ENCODE measurements around the gene AMOT.

The AMOT gene

DNA sequence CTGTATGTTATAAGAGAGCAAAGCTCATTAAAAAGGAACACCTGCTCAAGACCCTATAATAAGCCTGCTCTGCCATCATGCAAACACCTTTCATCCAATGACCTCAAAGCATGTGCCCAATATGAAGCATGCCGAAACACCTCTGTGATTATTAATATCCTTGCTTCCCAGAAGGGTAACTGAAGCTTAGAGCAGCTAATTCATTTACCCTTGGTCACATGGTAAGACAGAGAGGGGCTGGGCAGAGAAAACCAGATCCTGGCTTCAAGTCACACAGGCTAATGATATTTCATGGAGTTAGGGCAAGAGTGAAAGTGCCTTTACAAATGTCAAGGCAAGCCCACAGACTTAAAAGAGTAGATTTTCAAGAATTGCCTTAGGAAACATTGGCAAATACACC is 5.6 kb downstream of the AMOT start:
- no peak for DNase-seq

DNA sequence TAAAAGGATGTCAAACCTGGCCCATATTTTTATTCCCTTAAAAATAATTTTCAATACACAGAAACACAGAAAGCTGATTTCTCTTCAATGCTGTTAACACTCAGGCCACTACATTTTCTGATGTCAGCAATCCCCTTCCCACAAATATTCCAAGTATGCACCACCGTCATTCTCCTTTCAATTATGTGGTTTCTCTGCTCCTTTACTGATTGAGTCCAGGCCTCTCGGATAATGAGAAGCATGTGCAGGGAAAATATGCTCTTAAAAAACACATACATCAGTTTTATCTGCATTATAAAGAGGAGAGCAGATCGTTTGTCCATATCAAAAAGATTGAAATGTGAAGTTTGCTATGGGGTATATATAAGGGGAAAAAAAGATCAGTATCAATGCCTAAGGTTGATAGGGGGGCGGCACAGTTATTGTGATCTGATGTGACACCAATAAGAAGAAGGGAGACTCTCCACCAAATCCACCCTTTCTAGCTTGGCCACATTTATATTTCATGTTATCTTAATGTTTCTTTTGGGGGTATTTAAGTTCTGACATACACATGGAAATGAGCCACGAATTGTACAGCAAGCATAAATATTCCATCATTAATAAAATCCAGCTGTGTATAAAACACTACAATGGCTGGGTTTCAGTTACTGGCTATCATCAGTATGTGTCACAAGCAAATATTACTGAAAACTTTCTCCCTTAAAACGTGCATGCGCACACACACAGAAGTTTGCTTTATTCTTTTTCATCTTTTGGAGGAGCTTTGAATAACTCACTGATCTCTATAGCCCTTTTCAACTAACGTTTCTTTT is 6.4 kb downstream of the AMOT start:
- DNase-seq, result no peak

DNA sequence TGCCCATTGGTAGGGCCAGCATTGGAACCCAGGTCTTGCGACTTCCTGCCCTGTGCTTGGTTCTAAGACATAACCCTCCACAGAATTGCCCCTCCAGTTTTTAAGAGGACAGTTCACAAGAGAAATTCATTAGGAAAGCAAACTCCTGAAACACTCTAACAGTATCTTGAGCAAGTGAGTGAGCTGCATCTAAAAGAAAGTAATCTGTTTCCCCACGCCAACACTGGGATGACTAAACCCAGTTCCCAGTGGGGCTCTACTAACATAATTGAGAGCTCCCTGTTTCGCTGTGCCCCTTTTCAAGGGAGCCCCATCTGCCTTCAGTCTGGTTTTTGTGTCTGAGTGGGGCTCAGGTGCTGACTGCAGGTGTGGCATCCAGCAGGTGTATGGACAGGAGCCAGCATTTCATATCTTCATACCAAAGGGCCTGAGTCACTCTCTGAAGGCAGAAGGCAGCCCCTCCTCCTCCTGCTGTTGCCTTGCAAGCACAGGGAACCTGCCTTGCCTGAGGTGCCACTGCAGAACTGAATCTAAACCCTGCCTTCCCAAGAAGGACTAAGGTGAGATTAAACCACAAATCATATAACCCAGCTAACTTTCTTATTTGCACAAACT is 8.0 kb downstream of the AMOT start:
- no peak for DNase-seq

DNA sequence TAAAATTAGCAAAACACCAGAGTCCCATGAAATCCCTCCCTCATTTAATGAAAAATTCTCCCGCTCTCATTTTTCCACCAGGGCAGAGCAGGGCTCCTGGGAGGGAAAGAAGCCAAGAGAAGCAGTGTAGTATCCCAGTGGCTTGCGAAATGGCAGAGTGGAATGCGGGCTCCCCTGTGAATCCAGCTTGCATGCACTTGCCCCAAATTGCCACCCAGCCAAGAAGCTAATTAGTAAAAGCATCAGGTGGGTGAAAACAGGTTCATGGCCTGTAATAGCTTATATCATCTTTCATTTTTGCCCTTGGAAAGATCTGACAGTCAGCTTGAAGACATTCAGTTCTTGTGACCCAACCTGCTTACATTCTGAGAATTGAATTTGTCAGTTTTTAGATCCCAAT is 10.1 kb downstream of the AMOT start:
- no peak for DNase-seq

DNA sequence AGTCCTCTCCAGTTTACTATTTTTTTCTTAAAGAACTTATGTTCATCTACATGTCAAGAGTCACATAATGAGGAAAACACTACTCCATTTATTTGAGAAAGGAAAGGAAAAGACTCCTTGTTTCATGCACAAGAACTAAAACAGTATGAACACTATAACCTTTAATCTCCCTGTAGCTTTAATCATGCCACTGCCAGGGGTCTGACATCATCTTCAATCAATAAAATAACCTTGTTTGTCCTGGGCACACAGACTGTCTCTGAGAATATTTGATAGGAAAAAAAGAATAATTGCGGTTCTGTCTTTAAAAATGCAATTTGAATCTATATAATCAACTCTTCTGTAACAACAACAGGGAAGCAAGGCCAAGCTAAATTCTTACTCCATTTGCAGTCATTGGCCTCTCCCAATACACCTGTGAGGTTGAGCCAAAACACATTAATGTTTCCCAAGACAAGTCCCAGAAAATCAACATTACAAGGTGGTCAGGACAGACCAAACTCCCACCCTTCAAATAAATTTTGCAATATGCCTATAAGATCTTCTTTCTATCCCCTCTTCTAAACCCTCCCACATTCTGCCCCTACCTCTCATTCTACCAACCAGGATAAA is 13.2 kb downstream of the AMOT start:
- no peak for DNase-seq

DNA sequence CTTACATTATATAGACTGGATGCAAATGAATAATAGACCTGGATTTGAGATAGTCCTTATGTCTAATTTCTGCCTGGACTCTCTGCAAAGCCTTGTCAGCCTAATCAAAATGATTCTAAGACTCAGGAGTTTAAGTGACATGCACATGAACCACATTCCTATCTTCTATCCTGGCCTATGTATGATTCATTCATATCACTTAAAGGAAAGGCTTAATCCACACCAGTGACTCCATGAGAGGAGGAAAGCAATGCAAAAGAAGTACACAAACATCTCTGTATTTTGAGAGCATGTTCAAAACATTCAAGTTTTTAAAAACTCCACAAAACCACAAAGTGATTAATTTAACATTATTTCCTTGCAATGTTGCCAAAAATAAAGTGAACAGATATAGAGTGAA is 14.6 kb downstream of the AMOT start:
- DNase-seq, result no peak

DNA sequence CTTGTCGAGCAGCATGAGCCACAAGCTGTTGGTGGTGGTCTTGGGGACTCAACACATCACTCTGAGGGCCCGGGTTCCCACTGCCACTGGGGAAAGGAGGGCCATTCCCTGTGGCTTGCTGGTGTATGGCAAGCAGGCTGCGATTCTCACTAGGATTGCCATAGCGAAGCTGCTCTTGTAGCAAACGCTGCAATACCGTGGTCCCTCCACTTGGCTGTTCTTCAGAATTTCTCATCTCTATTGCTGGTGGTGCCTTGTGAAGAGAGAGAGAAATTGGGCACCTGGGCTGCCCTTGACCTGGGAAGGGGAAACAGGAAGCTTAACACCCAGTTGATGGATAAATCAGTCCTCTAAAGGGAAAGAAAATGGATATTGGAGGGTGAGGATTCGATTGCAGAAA is 17.7 kb downstream of the AMOT start:
- no peak for DNase-seq

DNA sequence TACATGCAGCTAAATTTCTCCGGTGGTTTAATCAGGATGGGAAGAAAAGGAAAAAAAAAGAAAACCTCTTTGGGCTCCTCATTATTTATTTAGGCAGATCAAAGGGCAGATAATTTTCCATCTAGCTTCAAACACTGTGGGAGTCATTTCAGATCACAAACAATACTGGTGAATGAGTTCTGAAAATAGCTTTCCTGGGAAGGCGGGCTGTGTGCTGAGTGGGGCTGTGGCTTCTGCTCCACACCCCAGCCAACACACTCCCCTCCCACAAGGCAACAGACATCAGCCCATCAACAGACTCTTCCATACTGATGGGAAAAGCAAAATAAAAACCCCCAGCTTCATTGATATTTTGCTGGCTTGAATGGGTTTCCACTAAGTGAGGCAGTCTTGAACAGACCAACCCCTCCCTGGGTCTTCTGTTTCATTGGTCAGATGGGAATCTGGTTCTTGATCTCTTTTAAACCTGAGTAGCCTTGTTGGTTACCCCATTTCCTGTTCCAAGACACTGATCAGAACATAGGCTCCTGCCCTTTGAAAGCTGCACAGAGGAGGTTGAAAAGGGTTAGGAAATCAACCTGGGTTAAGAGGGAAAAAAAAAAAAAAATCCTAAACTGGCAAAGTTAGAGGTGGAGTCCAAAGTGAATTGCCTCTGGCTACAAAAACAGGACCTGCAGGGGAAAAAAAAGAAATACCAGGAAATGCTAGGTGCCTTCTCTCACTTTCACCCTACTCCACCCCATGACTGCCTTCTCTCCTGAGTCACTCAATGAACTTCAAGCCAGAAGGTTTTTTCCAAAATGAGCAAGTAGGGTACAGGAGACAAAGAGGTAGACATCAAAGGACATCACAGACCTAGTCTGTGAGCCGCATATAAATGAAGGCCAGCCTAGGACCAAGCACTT is 20.0 kb downstream of the AMOT start:
- DNase-seq, result no peak

DNA sequence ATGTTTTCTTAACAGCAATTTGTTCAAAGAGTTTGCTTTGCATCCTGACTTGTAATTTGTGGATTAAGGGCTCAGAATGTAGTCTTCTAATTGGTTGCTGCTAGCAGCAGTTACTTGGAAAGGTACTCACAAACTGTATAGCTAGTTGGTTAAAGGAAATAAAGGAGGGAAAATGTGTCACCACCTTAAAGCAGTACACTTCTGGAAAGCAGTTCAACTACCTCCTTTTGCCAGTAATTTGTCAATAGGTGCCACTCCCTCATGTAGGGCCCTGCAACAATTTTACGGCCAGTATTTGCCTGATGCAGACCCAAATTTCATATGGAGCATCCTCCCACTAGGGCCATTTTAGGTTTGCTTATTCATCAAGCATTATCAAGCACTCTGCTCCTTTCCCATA is 20.8 kb downstream of the AMOT start:
- no peak for DNase-seq

DNA sequence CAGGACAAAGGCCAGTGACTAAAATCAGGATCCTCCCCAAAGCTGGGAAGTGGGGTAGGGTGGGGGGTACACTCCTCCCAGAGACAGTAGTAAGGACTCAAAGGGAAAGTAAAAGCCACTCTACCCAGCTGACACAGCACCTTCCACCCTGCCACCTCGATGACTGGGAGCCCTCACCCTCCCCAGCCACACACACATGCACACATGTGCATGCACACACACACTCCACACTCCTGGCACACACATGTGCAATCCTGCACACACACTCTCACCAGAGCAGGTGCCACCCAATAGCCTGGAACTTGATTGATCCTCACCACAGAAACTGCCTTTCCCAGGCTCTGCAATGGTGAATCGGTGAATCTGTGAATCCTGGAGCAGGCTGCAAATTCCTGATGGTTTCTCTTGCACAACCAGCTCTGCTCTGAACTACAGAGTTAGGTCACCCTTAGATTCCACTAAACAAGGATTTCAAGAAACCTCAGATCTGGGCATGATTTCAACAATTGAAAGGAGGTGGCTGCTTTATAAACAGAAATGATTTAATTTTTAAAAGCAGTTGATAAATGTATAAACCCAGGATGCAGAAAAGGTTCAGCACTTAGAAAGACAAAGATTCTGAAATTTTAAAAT is 21.5 kb downstream of the AMOT start:
- DNase-seq, result no peak

DNA sequence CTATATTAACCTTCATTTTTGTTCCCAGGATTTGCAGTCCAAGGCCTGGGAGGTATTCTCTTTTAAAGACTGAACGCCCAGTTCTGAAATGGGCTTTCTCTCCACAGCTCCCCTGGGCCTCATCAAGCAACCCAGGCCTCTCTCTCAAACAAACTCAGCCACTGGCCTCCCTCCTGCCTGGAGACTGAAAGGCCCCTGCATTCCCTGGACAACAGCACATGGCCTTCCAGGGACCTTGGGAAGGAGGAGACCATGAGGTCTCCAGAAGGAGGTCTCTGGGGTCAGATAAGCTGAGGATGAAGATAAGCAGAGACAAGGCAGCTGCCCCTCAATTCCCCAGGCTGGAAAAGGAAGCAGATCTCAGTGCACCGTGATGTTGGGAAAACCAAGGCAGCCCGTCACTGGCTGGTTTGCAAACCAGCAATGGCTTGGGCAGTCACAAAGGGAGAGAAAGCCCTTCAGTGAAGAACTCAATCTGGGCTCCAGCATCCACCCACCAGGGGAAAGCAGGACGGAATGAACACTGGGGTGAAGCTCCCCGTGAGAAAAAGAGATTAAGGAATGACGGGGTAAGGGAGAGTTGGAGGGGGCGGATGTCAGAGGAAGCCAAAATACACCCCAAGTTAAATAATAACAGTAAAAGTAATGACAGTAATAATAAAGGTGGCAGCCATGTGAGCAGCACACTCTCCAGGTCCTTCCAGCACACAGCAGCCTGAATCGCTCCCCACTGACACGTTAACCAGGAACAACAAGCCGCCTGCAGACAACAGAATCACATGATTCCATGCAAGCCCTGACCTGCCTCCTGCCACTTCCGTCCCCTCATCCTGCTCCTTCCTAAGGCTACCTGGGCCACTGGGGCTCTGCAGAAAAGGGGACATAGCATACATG is 22.3 kb downstream of the AMOT start:
- no peak for DNase-seq

DNA sequence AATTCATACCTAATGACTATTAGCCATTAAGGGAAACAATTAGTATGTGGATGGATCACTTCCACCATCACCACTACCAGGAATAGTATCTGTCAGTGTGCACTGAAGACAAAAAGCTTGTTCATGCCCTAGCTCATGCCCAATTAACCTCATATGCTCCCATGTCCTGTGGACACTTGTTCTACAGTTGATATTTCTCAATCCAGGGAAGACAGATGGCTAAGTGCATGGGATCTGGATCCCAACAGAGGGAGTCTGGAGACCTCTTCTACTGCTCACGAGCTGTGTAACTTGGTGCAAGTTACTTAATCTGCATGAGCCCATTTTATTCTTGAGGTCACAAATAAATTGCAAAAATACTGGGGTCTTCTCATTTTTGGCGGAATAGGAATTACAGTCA is 23.7 kb downstream of the AMOT start:
- DNase-seq, result no peak

DNA sequence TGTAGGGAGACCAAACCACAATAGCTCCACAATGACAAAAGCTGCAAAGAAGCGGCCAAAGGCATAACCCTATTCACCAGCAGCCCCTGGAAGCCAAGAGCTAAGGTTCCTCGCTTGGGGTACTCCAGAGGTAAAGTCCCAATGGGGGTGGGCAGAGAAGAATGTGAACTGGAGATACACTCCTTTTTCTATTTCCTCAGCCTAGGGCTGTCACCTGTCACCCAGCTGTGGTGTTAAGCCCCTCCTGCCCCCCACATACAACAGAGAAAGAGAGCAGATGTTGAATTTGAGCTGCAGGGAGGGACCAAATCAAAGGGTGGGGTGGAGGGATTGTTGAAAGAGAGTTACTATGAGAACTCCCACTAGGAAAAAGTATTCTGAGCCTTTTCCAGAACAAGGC is 26.1 kb downstream of the AMOT start:
- no peak for DNase-seq

DNA sequence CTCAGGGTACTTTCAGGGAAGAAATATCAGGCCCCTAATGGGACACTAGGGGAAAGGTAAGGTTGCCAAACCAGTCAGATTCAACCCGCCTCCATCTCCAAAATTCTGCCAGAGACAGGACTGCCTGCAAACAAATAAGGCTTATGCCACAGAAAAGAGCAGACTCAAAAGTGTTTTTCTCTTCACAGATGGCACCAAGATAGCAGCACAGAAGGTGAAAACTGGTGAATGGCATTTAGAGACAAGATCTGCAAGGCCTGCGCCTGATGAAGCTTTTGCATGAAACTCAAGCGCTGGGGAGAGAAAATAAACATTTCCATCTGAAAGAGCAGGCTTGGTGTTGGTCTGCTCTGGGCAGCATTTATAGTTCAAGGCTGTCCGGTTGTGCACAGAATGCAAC is 27.9 kb downstream of the AMOT start:
- DNase-seq, result no peak

DNA sequence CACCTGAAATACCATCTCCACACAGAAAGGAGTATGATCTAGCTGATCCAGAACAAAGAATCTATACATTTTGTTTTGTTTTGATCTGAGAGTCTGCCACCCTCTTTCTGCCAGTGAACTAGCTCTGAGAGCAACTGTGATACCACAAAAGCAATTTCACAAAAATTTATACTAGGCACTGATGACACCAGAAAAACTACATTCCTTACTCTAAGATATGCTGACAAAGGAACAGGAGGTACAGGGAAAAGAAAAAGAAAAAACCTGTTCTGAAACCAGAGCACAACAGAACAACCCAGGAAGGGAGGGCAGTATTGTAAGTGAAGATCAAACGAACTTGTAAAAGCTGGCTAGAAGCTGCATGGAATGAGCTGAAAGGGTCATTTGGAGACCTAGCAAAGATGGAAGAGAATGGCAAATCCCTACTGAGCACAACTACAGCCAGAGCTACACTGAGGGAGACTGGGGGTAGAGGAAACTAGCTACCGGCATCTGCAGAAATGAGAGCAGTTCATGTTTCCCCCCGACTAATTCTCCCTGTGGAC is 31.9 kb downstream of the AMOT start:
- DNase-seq, result no peak

DNA sequence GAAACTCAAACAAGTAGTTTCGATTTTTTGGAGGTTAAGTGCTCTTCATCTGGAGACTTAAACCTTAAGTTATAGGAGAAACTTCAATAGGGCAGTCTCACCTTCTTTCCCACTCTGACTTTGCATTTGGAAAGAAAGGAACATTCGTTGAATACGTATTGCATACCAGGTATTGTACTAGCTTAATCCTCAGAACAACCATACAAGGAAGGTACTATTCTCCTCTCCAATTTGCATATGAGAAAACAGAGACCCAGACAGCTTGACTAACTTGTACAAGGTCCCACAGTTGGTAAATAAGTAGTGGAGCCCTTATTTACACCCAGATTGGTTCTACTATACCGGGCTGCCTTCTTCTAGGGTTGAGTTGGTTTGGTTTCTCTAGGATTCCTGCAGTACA is 32.6 kb downstream of the AMOT start:
- DNase-seq, result no peak

DNA sequence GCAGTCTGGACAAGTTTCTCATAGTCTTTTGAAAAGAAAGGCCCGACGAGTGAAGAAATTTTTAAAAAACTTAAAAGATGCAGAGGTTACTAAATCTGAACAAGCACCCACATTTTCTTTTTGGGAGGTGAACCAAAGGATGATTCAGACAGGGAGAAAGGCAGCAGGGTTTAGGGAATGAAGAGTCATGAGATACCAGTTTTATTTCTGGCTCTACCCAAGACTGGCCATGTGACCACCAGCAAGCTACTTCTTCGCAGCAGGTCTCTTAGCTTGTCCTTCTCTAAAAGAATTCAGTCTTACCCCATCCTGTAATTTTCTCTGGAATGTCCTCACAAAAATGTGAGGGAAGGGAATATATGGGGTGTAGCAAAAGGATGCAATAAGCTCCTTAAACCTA is 37.6 kb downstream of the AMOT start:
- DNase-seq, result no peak

DNA sequence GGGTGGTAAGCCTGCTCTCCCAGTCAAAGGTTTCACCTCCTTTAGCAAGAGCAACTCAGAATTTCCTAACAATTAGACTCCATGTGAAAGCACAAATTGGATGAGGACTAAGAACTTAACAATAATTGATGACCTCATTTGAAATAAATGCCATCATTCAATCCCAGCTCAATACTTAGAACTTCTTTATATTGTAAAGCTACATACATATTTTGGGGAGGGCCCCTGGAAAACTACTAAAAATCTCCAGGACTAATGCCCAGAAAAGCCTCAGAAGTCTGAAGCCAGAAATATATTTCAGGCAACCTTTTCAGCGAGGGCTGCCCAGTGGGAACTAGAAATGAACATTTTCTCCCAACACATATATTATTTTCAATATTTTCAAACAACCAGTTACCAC is 38.1 kb downstream of the AMOT start:
- no peak for DNase-seq

DNA sequence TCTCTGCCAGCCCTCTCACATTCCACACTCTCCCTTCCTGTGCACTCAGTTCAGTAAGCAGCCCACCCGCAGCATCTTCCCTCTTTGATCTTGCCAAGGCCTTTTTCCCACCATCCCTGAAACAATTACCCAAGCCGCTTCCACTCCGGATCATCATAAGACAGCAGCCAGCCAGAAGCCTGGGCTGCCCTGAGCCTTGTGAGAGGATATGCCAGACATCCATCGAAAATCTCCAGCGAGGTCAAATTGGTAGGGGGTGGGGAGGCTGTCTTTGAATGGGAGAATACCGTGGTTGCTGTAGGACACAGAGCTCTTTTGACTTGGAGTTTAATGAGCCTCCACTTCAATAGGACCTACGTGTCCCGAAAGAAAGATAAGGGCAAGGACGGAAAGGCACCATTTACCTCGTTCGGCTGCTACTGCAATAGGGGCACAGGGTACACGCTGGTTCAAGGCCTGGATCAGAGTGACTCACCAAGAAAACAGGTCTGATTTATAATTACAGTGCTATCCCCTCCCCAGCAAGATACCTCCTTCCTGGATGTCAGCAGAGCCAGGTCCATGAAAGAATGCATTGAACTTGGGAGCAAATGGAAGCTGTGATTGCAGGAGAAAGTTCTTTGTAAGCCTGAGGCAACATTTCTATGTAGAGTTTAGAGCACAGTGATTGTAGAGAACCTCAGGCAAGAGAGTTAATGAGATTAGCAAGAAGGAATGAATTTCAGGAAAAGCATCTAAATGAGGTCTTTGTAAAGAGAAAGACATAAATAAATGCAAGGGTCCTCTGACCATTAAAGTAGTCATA is 39.5 kb downstream of the AMOT start:
- DNase-seq, result no peak

DNA sequence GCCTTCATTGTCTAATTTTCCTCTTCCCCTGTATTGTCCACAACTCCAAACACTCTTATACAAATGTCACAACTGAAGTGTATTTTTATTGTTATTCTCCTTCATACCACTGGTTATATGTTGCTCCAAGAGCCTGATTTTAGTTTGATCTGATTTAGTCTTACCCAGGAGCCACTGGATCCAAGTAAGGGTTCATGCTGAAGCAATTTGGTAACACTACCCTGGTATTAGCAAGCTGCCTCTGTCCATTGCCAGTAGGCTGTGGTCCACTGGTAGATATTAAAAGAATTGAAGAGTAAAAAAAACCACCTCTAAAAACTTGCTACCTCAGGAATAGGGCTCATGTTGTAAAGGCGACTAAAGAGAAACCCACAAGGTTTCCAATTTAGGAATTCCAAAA is 41.2 kb downstream of the AMOT start:
- no peak for DNase-seq

DNA sequence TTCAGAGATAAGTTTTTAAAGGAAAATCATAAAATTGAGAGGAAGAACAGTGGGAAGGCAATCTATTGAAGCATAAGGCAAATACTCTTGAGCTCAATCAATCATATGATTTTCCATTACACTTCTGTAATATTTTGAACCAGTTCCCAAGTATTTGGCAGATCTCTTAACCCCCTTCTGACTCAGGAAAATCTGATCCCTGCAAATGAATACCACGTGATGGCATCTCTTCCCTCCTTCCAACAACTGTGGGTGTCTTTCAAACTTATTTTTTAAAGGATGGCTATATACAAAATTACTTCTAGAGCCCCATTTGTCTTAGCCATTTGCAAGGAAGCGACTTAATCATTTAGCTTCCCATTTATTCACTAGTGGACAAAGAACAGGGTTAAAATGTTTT is 41.9 kb downstream of the AMOT start:
- no peak for DNase-seq
